AG10803 (cell line): ENCODE results near the gene MSN.

Source experiments
- DNase-seq: peaks from one replicate; pipeline ENCODE4 v3.0.0; 2010; ENCODE audit warnings: low read depth
- H3K4me3 ChIP-seq: 2 replicates; pipeline ENCODE4 v1.5.1; 2011; ENCODE audit warnings: mild to moderate bottlenecking, low read length, control low read depth
- CTCF ChIP-seq: conservative IDR thresholded peaks from 2 replicates; pipeline ENCODE4 v1.5.1; 2011; ENCODE audit warnings: mild to moderate bottlenecking, low read length, control low read depth, inconsistent platforms

Gene MSN

GRCh38 chrX:65697915-65698796 is 30.7 kb downstream of the MSN start:
- H3K4me3 ChIP-seq, result no peak overlapping the region
- DNase-seq, result no peak

GRCh38 chrX:65702956-65703355 is 35.5 kb downstream of the MSN start:
- no peak overlapping the region for H3K4me3 ChIP-seq
- no peak for TF ChIP-seq CTCF
- no peak for DNase-seq

More at GRCh38 chrX:65697915-65698796, 30.7 kb downstream of the MSN start:
- no peak for TF ChIP-seq CTCF

GRCh38 chrX:65705439-65705838 is 38.0 kb downstream of the MSN start:
- H3K4me3 ChIP-seq, result no peak overlapping the region
- no peak for DNase-seq
- TF ChIP-seq CTCF, result no peak

GRCh38 chrX:65706041-65706828 is 38.8 kb downstream of the MSN start:
- no peak for TF ChIP-seq CTCF
- DNase-seq, result peak; percentile 90
- H3K4me3 ChIP-seq, result no peak overlapping the region

GRCh38 chrX:65707151-65707550 is 39.7 kb downstream of the MSN start:
- TF ChIP-seq CTCF, result no peak
- no peak overlapping the region for H3K4me3 ChIP-seq
- DNase-seq, result no peak

GRCh38 chrX:65712005-65712806 is 44.8 kb downstream of the MSN start:
- no peak for DNase-seq
- no peak overlapping the region for H3K4me3 ChIP-seq
- no peak for TF ChIP-seq CTCF
